PC-3 (cell line): ENCODE data around the gene GADD45GIP1. TPM values are rescaled to one million over a fixed set of nuclear protein-coding genes. Genes with fewer than 3 reads are reported as not detected.
A peak's percentile ranks its signal among the peaks of the same experiment; 100 is the strongest.

Source experiments
- ATAC-seq: fragments of 200-7000 bp; cut with Tn5 transposase; 2 replicates; pipeline ENCODE4 v1.9.1; 2020; ENCODE audit warnings: mild to moderate bottlenecking, moderate library complexity
- BruUV-seq: library from RNA; stranded (reverse); fragments of 400-500 nt; replicated peaks from 2 replicates; lab custom pipeline; 2021; lab: Mats Ljungman, UMichigan
- CTCF ChIA-PET: fragments of 300-600 bp; sonication (Branson Sonifier 250); formaldehyde crosslinking; loops from one replicate; lab custom pipeline; 2022; ENCODE audit warnings: antibody characterized with exemption; lab: Charles Lee
- POLR2A ChIA-PET: fragments of 300-600 bp; sonication (Branson Sonifier 250); formaldehyde crosslinking; loops from one replicate; lab custom pipeline; 2022; ENCODE audit warnings: antibody characterized with exemption; ENCODE audit not compliant: unreplicated experiment; lab: Charles Lee
- DNase-seq: peaks from one replicate; pipeline ENCODE4 v3.0.0-alpha.2; 2015
- H2AFZ ChIP-seq: fragments of 300-600 bp; sonication (generic); 2 replicates; pipeline ENCODE4 v1.6.0; 2016; ENCODE audit warnings: antibody characterized with exemption, low read length
- H3F3A ChIP-seq: fragments of 300-600 bp; sonication (generic); one replicate; pipeline ENCODE4 v1.6.0; 2017; ENCODE audit warnings: antibody characterized with exemption, low read length, control low read depth, mild to moderate bottlenecking; ENCODE audit not compliant: unreplicated experiment
- H3K27ac ChIP-seq: fragments of 300-600 bp; sonication (generic); 2 replicates; pipeline ENCODE4 v1.5.1; 2016; ENCODE audit warnings: mild to moderate bottlenecking, low read length
- H3K27me3 ChIP-seq: fragments of 300-600 bp; sonication (generic); 2 replicates; pipeline ENCODE4 v1.6.1; 2016; ENCODE audit warnings: low read length, mixed read lengths
- H3K36me3 ChIP-seq: fragments of 300-600 bp; sonication (generic); 2 replicates; pipeline ENCODE4 v1.6.1; 2016; ENCODE audit warnings: low read depth, mixed run types, low read length, mixed read lengths
- H3K4me1 ChIP-seq: fragments of 300-600 bp; sonication (generic); 2 replicates; pipeline ENCODE4 v1.5.1; 2016; ENCODE audit warnings: low read length; ENCODE audit not compliant: insufficient read depth
- H3K4me2 ChIP-seq: fragments of 300-600 bp; sonication (generic); 2 replicates; pipeline ENCODE4 v1.6.0; 2016; ENCODE audit warnings: low read length
- H3K4me3 ChIP-seq: fragments of 300-600 bp; sonication (generic); 2 replicates; pipeline ENCODE4 v1.5.1; 2016; ENCODE audit warnings: mild to moderate bottlenecking, low read length, mixed read lengths
- H3K79me2 ChIP-seq: fragments of 300-600 bp; sonication (generic); 2 replicates; pipeline ENCODE4 v1.6.1; 2017; ENCODE audit warnings: low read length, mixed read lengths
- H3K9ac ChIP-seq: fragments of 300-600 bp; sonication (generic); 2 replicates; pipeline ENCODE4 v1.6.0; 2016; ENCODE audit warnings: mild to moderate bottlenecking, low read length
- H3K9me2 ChIP-seq: fragments of 300-600 bp; sonication (generic); replicated peaks from 2 replicates; pipeline ENCODE4 v1.6.1; 2016; ENCODE audit warnings: mixed run types, low read length, mixed read lengths
- H3K9me3 ChIP-seq: fragments of 300-600 bp; sonication (generic); 2 replicates; pipeline ENCODE4 v1.6.1; 2016; ENCODE audit warnings: low read length, mixed read lengths
- H4K20me1 ChIP-seq: fragments of 300-600 bp; sonication (generic); 2 replicates; pipeline ENCODE4 v1.6.1; 2016; ENCODE audit warnings: low read length, mixed read lengths
- EZH2 ChIP-seq: fragments of 300-600 bp; sonication (generic); IDR thresholded peaks from one replicate; pipeline ENCODE4 v1.6.1; 2017; ENCODE audit warnings: antibody characterized with exemption, mild to moderate bottlenecking, low read length; ENCODE audit not compliant: unreplicated experiment
- EZH2phosphoT487 ChIP-seq: fragments of 300-600 bp; sonication (generic); IDR thresholded peaks from 2 replicates; pipeline ENCODE4 v1.6.1; 2018; ENCODE audit warnings: mild to moderate bottlenecking, antibody characterized with exemption, low read length, borderline replicate concordance
- intact Hi-C: fragments of 100-400 bp; cut with micrococcal nuclease; formaldehyde crosslinking; loops from 2 replicates; pipeline ENCODE4 v1.9.0; 2023
- total RNA-seq: library from RNA; depleted of rRNA; stranded (reverse); fragments of >200 nt; gene quantifications from 2 replicates; pipeline ENCODE4 v1.2.3, GENCODE V29; 2014
- TF ChIP-seq, protein P1 (sequence below): fragments of 300-600 bp; sonication (generic); conservative IDR thresholded peaks from 2 replicates; pipeline ENCODE4 v1.5.1; 2017; ENCODE audit warnings: antibody characterized with exemption, low read depth, mild to moderate bottlenecking, low read length

Gene GADD45GIP1
- total RNA-seq, 1 experiment from 2014 or later = 219 TPM

DNA sequence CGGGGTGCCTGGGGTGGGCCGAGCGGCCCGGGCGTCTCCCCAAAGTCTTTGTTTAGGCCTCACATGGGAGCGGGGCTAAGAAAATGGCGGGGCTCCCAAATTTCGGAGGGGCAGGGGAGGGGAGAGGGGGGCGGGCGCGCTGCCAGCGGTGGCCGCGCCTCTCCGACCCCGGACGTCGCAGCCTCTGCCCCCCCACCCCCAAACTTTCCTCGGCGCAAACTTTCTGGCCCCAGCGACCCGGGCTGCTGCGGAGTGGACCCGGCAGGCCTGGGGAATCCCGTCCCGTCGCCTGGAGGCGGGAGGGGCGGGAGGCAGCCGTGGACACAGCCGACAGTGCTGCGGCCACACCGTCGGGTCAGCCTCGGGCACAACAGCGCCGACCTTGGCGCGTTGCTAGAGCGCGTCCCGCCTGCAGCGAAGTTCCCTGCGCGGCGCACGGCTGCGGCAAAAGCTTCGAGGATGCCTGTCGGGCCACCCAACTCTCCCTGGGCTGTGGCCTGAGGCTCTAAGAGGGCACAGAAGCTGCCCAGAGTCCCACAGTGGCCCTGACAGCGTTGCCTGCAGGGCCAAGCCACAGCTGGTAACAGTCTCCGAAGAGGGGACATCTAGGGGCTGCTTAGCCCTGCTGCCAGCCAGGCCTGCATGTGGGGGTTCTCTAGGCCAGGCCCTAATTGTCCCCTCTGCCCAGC, 39.5 kb upstream of the GADD45GIP1 start:
- POLR2A ChIA-PET = no interaction called here
- Histone ChIP-seq H3K4me2 (peak overlapping the region; percentile 88), H3K9me3 (no peaks in the 10 kb centered on the region), H3K4me1 (peaks cover 14% of the 10 kb centered on the region), H3K79me2 (peaks cover 58% of the 10 kb centered on the region), H3K9me2 (no peaks in the 10 kb centered on the region), H2AFZ (peak overlapping the region; percentile 77), H3F3A (no peaks in the 10 kb centered on the region), H3K27me3 (no peaks in the 10 kb centered on the region), H3K36me3 (peaks cover 4% of the 10 kb centered on the region; the same call in 1 of the 2 replicates), H3K27ac (peak overlapping the region; percentile 14; the same call in 1 of the 2 replicates), H3K9ac (peak overlapping the region; percentile 80), H4K20me1 (no peaks in the 10 kb centered on the region), H3K4me3 (peak overlapping the region; percentile 98)
- peak; percentile 62 for ATAC-seq
- CTCF ChIA-PET = interaction anchor here (0.6 kb wide), 1 partner anchor 682 kb away, joined by 3 read pairs; no protein-coding TSS in a partner anchor
- TF ChIP-seq, protein P1, sequence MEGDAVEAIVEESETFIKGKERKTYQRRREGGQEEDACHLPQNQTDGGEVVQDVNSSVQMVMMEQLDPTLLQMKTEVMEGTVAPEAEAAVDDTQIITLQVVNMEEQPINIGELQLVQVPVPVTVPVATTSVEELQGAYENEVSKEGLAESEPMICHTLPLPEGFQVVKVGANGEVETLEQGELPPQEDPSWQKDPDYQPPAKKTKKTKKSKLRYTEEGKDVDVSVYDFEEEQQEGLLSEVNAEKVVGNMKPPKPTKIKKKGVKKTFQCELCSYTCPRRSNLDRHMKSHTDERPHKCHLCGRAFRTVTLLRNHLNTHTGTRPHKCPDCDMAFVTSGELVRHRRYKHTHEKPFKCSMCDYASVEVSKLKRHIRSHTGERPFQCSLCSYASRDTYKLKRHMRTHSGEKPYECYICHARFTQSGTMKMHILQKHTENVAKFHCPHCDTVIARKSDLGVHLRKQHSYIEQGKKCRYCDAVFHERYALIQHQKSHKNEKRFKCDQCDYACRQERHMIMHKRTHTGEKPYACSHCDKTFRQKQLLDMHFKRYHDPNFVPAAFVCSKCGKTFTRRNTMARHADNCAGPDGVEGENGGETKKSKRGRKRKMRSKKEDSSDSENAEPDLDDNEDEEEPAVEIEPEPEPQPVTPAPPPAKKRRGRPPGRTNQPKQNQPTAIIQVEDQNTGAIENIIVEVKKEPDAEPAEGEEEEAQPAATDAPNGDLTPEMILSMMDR = 0 out of 2 replicates have a peak, but pooled peaks have one; percentile 29
- TF ChIP-seq EZH2phosphoT487 = no peak
- intact Hi-C loops = loop anchor here (1.0 kb wide), 1 partner anchor 17 kb away; no protein-coding TSS in a partner anchor
- DNase-seq = peak; percentile 58
- BruUV-seq = no TSS peak

GRCh38 chr19:12995596-12996405, 38.8 kb upstream of the GADD45GIP1 start:
- CTCF ChIA-PET = interaction anchor here (0.5 kb wide), 1 partner anchor 65 kb away, joined by 3 read pairs; no protein-coding TSS in a partner anchor
- H3K4me3 ChIP-seq = peak overlapping the region; percentile 98
- H3K9me2 ChIP-seq = no peaks in the 10 kb centered on the region
- H3K4me1 ChIP-seq = peaks cover 14% of the 10 kb centered on the region
- H3K36me3 ChIP-seq = peaks cover 4% of the 10 kb centered on the region; the same call in 1 of the 2 replicates
- peak overlapping the region; percentile 88 for H3K4me2 ChIP-seq
- POLR2A ChIA-PET = interaction anchor here (0.6 kb wide), 1 partner anchor 157 kb away, joined by 5 read pairs; no protein-coding TSS in a partner anchor
- TF ChIP-seq, protein P1 = no peak
- no peak for TF ChIP-seq EZH2phosphoT487
- TF ChIP-seq EZH2 = no peak
- H3K9me3 ChIP-seq = no peaks in the 10 kb centered on the region
- H3K9ac ChIP-seq = peak overlapping the region; percentile 80
- intact Hi-C loops = loop anchor here (1.0 kb wide), 1 partner anchor 18 kb away; no protein-coding TSS in a partner anchor
- H3F3A ChIP-seq = no peaks in the 10 kb centered on the region
- H2AFZ ChIP-seq = peak overlapping the region; percentile 77
- BruUV-seq = no TSS peak
- H4K20me1 ChIP-seq = no peaks in the 10 kb centered on the region
- peaks cover 50% of the 10 kb centered on the region for H3K79me2 ChIP-seq
- DNase-seq (no peak), ATAC-seq (peak; percentile 33)
- peak overlapping the region; percentile 14; the same call in 1 of the 2 replicates for H3K27ac ChIP-seq
- H3K27me3 ChIP-seq = no peaks in the 10 kb centered on the region
